Transverse colon (tissue), 4 donors: ENCODE data around the gene NLRP10. TPM values are rescaled to one million over a fixed set of nuclear protein-coding genes. Genes with fewer than 3 reads are reported as not detected.

Experiments used
- DNase-seq: peaks from one replicate; pipeline ENCODE4 v3.0.0-alpha.2; 2019
- H3K27ac ChIP-seq, 4 donors: fragments of 200-600 bp; sonication (generic); 2 replicates each; pipeline ENCODE4 v1.5.1; 2016 to 2018; ENCODE audit warnings: inconsistent platforms in 4 of 4
- H3K27me3 ChIP-seq: fragments of 200-600 bp; sonication (generic); 2 replicates; pipeline ENCODE4 v1.5.1; 2017; ENCODE audit warnings: inconsistent platforms
- H3K36me3 ChIP-seq, 4 donors: fragments of 200-600 bp; sonication (generic); 2 replicates each; pipeline ENCODE4 v1.5.1; 2017 to 2019; ENCODE audit warnings: inconsistent platforms in 4 of 4
- H3K4me1 ChIP-seq, 4 donors: fragments of 200-600 bp; sonication (generic); 2 replicates each; pipeline ENCODE4 v1.5.1; 2017 to 2020; ENCODE audit warnings: inconsistent platforms in 4 of 4
- H3K4me3 ChIP-seq, 4 donors: fragments of 200-600 bp; sonication (generic); 1 replicate in 1 of 4; 2 replicates in 3 of 4; pipeline versions ENCODE4 v1.5.1 to v1.6.1; 2017 to 2019; ENCODE audit warnings: inconsistent platforms in 4 of 4
- H3K9me3 ChIP-seq, 2 donors: fragments of 200-600 bp; sonication (generic); 2 replicates each; pipeline ENCODE4 v1.5.1; 2017 to 2019; ENCODE audit warnings: inconsistent platforms in 2 of 2
- CTCF ChIP-seq, 5 experiments: fragments of 200-600 bp in 3 of 5; fragments of 450-650 bp in 2 of 5; sonication (generic) in 3 of 5; IDR thresholded peaks; 1 replicate in 2 of 5; 2 replicates in 3 of 5; pipeline ENCODE4 v1.5.1; 2016 to 2017; ENCODE audit warnings: antibody characterized with exemption in 5 of 5, inconsistent platforms in 3 of 5, mild to moderate bottlenecking in 2 of 5, moderate library complexity in 1 of 5
- EP300 ChIP-seq: sonication (generic); formaldehyde crosslinking; IDR thresholded peaks from one replicate; pipeline ENCODE4 v1.6.1; 2017; ENCODE audit warnings: antibody characterized with exemption, low read depth
- POLR2A ChIP-seq: fragments of 450-650 bp; IDR thresholded peaks from one replicate; pipeline ENCODE4 v1.6.1; 2016; ENCODE audit warnings: antibody characterized with exemption, mild to moderate bottlenecking, moderate library complexity
- POLR2AphosphoS5 ChIP-seq, 3 donors: sonication (generic); formaldehyde crosslinking; IDR thresholded peaks; one replicate each; pipeline ENCODE4 v1.6.1; 2016; ENCODE audit warnings: antibody characterized with exemption in 3 of 3
- WGBS, 2 donors: methylation state at CpG; one replicate each; pipeline ENCODE4 v1.1.5; 2018; ENCODE audit warnings: low coverage in 1 of 2; 5-methylcytosine and 5-hydroxymethylcytosine counted together
- in situ Hi-C, 4 donors: fragments of 200-750 bp; cut with MboI; loops; one replicate each; pipeline versions ENCODE4 v1.15.0 to v1.15.1; 2017; ENCODE audit warnings: low sequenced_read_pairs in 3 of 4, low pct_ligation_motif_present in 1 of 4, low pct_unique_long_range_greater_than_20kb in 1 of 4
- intact Hi-C: fragments of 100-400 bp; cut with DNase I; formaldehyde crosslinking; loops from one replicate; pipeline ENCODE4 v1.15.1; 2023; ENCODE audit warnings: low total_unique reads
- total RNA-seq, 4 donors: library from RNA; depleted of rRNA; stranded (reverse); fragments of >200 nt; gene quantifications; one replicate each; pipeline ENCODE4 v1.1.0, GENCODE V29; 2016

NLRP10 gene
- total RNA-seq, 4 donors from 2014 or later = not detected

GRCh38 chr11:7941608-7942007 is 23.6 kb downstream of the NLRP10 start, which contains the start of gene OR10A3:
TSS of gene OR10A3 (minus strand) at chr11:7941708. CDS start at chr11:7939520, 2,188 bp downstream.
- no peak for DNase-seq
- WGBS, 2 donors = 73% methylated on average over 2 of the region's 2 CpGs; no CpG with 5 or more reads in 1 of the 2 donors
- in situ Hi-C loops = no loop called here

GRCh38 chr11:7941146-7941545 is 24.1 kb downstream of the NLRP10 start:
- in situ Hi-C loops (no loop called here), intact Hi-C loops (no loop called here)
- WGBS, 2 donors = 50 to 61% methylated on average over 5 of the region's 5 CpGs
- Histone ChIP-seq H3K27me3 (no peaks in the 10 kb centered on the region), H3K9me3 (peaks cover 15 to 17% of the 10 kb centered on the region in 2 donors), H3K27ac (no peak overlapping the region), H3K4me1 (no peaks in the 10 kb centered on the region), H3K36me3 (no peaks in the 10 kb centered on the region), H3K4me3 (no peak overlapping the region)
- DNase-seq = no peak
- no peak for TF ChIP-seq EP300
- TF ChIP-seq CTCF (IDR thresholded peaks at IDR 0.05) = no peak
- no peak for TF ChIP-seq POLR2AphosphoS5 (IDR thresholded peaks at IDR 0.05)
- TF ChIP-seq POLR2A = no peak

More at GRCh38 chr11:7941608-7942007, 23.6 kb downstream of the NLRP10 start, which contains the start of gene OR10A3:
- intact Hi-C loops = no loop called here
- TF ChIP-seq CTCF (IDR thresholded peaks at IDR 0.05) (no peak), POLR2AphosphoS5 (IDR thresholded peaks at IDR 0.05) (no peak), POLR2A (no peak), EP300 (no peak)
- Histone ChIP-seq H3K4me3 (no peak within 1 kb of the TSS), H3K36me3 (no peaks in the 10 kb centered on the region), H3K27me3 (no peaks in the 10 kb centered on the region), H3K9me3 (peaks cover 15 to 17% of the 10 kb centered on the region in 2 donors), H3K27ac (no peak within 1 kb of the TSS), H3K4me1 (no peaks in the 10 kb centered on the region)

GRCh38 chr11:7936615-7937014 is 28.6 kb downstream of the NLRP10 start:
- in situ Hi-C loops = no loop called here
- 35 to 44% methylated on average over 1 of the region's 1 CpG for WGBS, 2 donors
- TF ChIP-seq POLR2AphosphoS5 (IDR thresholded peaks at IDR 0.05) = no peak
- H3K9me3 ChIP-seq = no peaks in the 10 kb centered on the region
- H3K4me3 ChIP-seq = no peak overlapping the region
- DNase-seq = peak; percentile 63
- H3K4me1 ChIP-seq = no peaks in the 10 kb centered on the region
- no peak overlapping the region for H3K27ac ChIP-seq
- no peaks in the 10 kb centered on the region for H3K27me3 ChIP-seq
- no peaks in the 10 kb centered on the region for H3K36me3 ChIP-seq
- intact Hi-C loops = no loop called here

- intact Hi-C loops (no loop called here), in situ Hi-C loops (no loop called here)
- no peak within 1 kb of the TSS for H3K4me3 ChIP-seq
- no peak within 1 kb of the TSS for H3K27ac ChIP-seq
- no peaks in the 10 kb centered on the region for H3K4me1 ChIP-seq
- TF ChIP-seq CTCF (IDR thresholded peaks at IDR 0.05) = no peak
- no peak for TF ChIP-seq EP300
- TF ChIP-seq POLR2A = no peak
- no peak for TF ChIP-seq POLR2AphosphoS5 (IDR thresholded peaks at IDR 0.05)
- WGBS, 2 donors = 66 to 80% methylated on average over 1 to 4 of the region's 4 CpGs
- DNase-seq = no peak
- H3K36me3 ChIP-seq = no peaks in the 10 kb centered on the region
- H3K9me3 ChIP-seq = no peaks in the 10 kb centered on the region
- H3K27me3 ChIP-seq = peaks cover 2% of the 10 kb centered on the region
Measured at GRCh38 chr11:7931168-7931567, 34.1 kb downstream of the NLRP10 start, which contains the start of gene OR10A6. TSS of gene OR10A6 (minus strand) at chr11:7931268. CDS start at chr11:7928662, 2,606 bp downstream.

- 82 to 92% methylated on average over 5 to 6 of the region's 6 CpGs for WGBS, 2 donors
- TF ChIP-seq POLR2A (no peak), CTCF (IDR thresholded peaks at IDR 0.05) (no peak), POLR2AphosphoS5 (IDR thresholded peaks at IDR 0.05) (no peak), EP300 (no peak)
- peaks cover 9% of the 10 kb centered on the region for H3K27me3 ChIP-seq
- in situ Hi-C loops = no loop called here
- no peak overlapping the region for H3K4me3 ChIP-seq
- DNase-seq = no peak
- H3K36me3 ChIP-seq = no peaks in the 10 kb centered on the region
- no peaks in the 10 kb centered on the region for H3K9me3 ChIP-seq
- H3K27ac ChIP-seq = no peak overlapping the region
- H3K4me1 ChIP-seq = no peaks in the 10 kb centered on the region
- intact Hi-C loops = no loop called here
Measured at GRCh38 chr11:7927635-7928034, 37.6 kb downstream of the NLRP10 start.
